DMS 273 treated with DMSO at 0.1 percent for 48 hours (cell line): Measurements from ENCODE around the gene CAPN5.
"Not testable (repeated sequence)": the region's sequence is repeated elsewhere in the genome, so short reads cannot be mapped to it uniquely, and the experiment has no call there.

Source experiments
- DNase-seq: peaks from one replicate; lab custom pipeline; 2025; lab: John Stamatoyannopoulos, UW

CAPN5 gene

DNA sequence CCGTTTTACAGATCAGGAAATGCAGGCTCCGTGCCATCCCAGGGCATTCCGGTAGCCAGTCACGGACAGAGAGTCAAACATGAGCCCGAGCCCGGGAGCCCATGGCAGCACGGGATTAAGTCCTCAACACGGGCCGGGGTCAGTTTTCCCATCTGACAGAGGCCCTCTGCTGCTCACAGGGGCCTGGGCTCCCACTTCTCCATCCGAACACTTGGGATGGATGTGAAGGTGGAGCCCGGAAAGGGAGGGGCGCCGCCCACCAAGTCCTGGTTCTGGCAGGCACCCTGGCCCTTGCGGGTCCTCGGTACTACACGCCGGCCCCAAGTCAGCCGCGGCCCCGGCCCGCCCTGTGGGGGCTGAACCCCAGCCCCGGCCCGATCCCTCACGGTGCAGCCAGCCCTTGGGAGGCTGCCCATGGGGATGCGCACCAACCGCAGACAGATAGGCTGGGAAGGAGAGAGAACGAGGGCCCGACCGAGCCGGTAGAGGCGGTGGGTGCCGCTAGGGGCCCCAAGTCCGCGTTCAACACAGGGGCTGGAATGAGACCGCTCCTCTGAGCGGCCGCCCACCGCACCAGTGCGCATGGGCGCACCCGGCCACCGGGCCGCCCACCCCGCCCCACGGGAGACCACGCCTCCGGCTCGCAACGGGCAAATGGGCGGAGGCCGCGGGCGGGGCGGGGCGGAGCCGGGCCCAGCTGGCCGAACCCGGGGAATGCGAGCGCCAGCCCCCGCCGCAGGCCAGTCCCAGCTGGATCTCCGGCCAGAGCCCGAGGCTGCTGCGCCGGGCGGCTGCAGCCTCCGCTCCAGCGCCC, at the start of gene CAPN5:
CAPN5 (plus strand) TSS at position 743 of the 814 bp plus-strand sequence. CDS start 17,916 bp downstream, outside the sequence.
- DNase-seq, result peak; percentile 31

DNA sequence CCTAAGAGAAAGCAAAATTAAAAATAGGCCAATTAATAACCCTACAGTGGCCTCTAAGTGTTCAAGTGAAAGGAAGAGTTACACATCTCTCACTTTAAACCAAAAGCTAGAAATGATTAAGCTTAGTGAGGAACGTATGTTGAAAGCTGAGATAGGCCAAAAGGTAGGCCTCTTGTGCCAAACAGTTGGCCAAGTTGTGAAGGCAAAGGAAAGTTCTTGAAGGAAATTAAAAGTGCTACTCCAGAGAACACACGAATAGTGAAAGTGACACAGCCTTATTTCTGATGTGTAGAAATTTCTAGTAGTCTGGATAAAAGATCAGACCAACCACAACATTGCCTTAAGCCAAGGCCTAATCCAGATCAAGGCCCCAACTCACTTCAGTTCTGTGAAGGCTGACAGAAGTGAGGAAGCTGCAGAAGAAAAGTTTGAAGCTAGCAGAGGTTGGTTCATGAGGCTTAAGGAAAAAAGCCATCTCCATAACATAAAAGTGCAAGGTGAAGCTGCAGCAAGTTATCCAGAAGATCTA, 48.3 kb upstream of the CAPN5 start:
- not testable (repeated sequence) for DNase-seq

DNA sequence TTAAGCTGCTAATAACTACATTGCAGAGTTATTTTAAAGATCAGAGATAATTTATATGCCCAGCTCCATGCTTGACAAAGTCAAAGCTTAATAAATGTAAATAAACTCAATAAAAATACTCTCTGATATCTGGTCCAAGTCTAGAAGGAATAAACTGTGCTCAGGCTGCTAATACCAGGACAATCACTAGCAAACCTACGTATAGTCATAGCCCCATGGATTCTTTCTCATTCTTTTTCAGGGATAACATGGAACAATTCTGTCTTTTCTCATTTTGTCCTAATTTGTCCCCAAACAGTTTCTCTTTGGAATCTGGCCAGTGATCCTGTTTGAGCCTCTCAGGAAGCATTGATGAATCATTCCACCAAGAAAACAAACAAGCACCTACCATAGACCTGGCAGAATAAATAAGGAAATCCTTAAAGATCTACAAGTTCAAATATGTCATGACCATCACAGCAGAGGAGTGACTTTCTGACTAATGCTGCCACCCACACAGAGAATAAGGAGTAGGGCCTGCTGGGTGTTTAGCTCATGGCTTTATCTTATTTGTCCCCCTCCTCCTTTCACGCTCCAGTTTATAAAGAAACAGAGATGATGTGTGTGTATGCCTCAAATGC, 46.7 kb upstream of the CAPN5 start:
- DNase-seq, result no peak

DNA sequence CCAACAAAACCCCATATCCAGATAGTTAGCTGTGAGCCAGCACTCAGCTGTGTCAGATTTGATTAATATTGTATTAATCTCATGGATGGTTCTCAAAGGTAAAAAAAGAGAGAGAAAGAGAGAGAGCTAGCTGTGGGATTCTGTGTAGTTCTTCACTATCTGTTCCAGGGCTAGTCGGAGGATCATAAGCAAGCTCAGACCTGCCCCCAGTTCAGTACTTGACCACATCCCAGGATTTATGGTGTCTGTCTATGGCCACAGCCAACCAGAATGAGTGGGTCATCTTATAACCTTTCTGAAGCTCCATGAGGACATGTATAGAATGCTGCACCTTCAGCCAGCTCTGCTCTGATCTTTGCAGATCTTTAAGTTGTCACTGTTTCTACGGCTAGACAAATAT, 46.0 kb upstream of the CAPN5 start:
- no peak for DNase-seq

DNA sequence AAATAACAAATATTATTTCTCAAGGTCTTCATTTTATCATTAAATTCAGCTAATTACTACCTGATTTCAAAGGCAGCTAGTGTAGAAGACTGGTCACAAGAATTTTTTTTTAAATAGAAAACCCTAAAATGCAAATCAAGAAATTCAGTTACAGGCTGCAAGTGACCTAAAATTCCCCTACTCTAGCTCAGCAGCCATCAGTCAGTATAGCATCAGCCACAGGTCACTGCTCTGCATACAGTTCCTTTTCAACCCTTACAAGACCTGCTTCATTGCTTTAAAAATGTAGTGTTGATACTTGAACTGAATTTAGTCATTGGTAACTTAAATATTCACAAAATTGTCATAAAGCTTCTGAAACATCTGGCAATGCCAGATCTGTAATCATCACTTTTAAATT, 42.0 kb upstream of the CAPN5 start:
- no peak for DNase-seq

DNA sequence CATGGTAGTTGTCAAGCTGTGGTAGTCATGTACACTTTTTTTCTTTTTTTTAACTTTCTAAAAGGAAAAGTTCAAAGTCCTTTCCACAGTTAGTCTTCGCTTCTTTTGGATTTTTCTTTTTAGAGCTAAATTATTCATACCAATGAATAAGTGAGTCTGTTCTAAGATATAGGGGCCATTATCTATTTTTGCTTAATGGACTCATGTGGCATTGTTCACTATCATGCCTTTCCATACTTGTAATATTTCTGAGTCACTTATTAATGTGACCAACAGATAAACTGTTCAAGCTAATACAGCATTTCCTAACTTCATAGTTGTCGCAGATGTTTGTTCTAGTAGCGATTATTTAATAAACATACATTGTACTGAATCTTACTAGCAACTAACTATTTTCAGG, 40.5 kb upstream of the CAPN5 start:
- no peak for DNase-seq

DNA sequence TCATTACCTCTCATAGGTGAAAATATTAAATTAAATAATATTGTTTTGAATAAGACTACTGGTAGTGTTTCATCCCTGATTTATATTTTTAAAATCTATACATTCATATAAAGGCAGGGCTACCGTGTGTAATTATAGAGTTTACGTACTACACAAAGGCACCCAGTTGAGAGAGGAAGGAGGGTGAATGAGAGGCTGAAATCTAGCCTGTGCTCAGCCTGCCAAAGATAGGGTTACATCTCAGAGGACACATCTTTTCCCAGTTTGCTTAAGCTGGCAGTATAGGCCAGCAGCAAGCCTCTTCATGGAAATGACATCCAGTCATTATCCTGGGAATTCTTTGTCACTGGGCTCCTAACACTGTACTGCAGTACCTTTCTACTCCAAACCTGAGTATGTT, 40.0 kb upstream of the CAPN5 start:
- peak; percentile 37 for DNase-seq

DNA sequence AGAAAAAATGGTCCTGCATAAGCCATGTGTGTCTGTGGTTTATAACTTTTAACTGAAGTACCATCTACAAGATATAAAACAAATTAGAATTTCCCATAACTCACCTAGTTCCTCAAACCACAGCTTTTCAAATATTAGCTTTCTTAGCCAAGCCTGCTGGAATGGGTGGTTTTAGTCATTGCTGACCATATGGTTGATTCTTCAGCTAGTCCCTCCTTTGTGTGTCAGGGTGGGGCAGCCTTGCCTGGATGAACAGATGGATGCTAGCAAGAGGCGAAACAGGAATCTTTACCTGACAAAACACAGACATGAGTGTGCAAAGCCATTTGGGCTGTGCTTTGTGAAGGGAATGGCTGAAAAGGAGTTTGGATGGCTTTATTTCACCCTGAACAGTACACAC, 39.5 kb upstream of the CAPN5 start:
- DNase-seq, result peak; percentile 62

DNA sequence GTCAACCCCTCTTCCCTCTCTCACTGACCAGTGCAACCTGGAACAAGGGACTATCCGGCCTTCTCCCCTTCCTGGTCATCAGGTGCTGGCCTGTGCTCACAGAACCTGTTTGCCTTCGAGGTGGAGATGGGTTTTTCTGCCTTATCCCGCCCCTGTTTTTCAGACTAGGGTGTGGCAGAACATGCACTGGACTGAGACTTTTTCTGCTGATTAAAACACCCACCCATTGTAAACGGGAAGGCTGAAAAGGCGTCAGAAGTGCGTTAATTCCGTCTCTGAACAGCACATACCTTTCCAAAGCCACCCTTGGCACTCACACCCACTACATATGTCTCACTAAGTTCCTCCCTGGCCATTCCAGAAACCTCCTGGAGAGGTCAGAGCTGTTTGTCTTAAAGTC, 36.9 kb upstream of the CAPN5 start:
- no peak for DNase-seq

DNA sequence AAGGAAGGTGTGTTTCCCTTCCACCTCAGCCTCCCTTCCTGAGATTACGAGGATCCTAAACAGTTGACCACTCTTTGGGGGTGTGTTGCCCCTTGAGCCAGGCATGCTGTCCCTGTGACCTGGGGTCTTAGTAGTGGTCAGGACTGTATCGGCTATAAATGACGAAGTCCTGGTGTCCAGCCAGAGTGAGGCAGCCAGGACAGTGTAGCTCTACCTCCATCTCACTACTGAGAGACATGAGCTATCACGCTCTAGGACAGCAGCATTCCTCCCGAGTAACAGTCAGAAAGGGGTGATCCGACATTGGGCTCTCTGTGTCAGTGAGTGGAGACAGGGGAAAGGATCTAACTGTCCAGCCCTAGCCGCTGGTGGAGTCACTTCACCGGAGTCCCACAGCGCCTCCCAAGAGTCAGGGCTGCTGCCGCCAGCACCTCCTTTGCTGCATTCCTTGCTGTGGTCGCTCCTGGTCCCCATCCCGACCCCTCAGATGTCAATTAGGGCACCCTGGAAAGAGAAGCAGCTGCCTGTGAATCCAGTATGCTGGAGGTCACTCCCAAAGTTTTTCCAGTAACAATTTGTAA, 35.8 kb upstream of the CAPN5 start:
- no peak for DNase-seq

DNA sequence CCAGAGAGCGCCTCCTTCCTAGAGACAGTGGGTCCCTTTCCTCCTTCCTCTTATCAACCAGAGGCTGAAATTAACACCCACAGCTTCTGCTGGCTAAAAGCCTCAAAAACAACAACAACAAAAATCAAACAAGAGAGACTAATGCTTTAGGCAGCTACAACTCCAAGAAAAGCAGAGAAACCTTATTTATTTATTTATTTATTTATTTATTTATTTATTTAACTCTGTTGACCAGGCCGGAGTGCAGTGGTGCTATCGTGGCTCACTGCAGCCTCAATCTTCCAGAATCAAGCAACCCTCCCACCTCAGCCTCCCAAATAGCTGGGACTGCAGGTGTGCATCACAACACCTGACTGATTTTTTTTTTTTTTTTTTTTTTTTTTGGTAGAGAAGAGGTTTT, 35.2 kb upstream of the CAPN5 start:
- DNase-seq, result no peak

DNA sequence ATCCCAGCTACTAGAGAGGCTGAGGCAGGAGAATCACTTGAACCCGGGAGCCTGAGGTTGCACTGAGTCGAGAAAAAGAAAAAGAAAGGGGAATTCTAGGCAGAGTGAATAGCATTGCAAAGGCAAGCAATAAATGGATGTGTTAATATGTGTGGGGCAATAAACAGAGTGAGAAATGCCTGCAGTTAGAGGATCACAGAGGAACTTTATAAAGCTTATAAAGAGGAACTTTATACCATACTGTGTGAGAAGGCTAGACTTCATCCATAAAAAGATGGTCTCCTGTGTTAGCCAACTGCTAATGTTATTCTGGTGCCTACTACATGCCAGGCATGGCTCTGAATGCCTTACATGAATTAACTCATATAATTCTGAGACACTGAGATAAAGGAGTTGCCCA, 31.7 kb upstream of the CAPN5 start:
- no peak for DNase-seq

DNA sequence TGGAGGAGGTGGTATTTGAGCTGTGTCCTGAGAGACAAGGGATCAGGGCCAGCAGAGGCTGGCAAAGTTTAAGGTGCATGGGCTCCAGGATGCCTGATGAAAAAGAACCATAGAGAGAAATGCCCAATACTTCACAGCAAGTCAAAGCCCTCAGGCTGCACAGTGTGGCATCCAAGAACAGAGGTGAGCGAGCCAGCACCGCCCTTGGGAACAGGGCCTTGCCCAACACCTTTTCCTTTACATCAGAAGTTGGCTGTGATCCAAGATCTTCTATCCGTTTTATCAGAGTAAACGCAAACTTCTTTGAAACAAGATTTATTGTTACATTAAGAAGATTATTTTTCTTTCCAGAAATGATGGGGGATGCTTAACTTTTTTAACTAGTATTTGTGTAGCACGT, 31.2 kb upstream of the CAPN5 start:
- DNase-seq, result no peak

DNA sequence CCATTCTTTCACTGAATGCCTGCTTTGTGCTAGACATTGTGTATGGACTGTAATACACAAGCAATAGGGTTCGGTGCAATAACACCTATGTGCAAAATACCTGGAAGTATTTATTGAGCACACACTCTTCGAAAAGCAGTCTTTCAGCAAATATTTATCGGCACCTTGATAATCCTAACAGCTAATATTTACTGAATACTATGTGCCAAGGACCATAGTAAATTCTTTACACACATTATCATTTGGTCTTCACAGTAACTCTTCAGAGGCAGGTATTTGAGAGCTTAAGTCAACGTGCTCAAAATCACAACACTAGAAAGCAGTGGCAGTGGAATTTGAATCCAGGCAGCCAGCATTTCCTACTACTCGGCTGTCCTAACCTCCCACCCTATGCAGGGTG, 30.4 kb upstream of the CAPN5 start:
- DNase-seq, result no peak

DNA sequence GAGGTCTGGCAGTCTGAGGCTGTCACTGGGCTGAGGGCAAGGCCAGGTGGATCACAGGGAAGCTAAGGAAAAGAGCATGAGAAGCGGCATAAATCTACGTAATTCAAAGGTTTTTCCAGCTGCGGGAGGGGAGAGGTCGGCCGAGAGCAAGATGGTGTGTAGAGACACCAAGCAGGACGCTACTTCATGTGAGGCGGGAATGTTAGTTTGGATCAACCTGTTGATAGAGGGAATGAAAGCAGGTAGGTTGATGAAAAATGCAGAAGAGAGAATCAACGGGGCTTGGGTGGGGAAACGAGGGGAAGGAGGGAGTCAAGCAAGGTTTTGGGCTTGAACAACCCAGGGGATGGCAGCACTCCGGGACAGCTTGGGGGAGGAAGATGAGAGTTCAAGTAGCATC, 29.7 kb upstream of the CAPN5 start:
- no peak for DNase-seq

DNA sequence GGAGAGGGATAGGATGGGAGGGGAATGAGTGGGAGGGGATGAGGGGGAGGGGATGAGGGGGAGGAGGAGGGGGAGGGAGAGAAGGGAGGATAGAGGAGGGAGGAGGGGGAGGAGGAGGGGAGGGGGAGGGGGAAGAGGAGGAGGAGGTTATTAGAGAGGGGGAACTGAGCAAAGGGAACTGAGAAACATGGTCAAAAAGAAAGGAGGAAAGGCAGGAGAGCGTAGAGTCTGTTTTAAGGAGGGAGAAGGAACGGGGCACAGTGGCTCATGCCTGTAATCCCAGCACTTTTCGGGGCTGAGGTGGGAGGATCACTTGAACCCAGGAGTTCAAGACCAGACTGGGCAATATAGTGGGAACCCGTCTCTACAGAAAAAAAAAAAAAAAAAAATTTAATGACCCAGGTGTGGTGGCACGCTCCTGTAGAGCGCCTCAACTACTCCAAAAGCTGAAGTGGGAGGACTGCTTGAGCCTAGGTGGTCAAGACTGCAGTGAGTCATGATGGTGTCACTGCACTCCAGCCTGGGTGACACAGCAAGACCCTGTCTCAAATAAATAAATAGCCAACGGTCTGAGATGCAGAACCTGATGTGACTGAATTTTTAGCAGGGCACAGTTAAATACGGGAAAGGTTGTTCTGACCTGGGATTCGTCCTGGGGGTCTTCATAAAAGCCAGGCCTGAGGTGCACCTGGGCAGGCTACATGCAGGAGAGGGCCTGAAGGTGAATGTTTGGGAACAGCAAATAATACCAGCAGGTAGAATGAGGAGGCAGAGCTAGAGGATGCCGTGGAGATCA, 28.5 kb upstream of the CAPN5 start:
- DNase-seq, result no peak

DNA sequence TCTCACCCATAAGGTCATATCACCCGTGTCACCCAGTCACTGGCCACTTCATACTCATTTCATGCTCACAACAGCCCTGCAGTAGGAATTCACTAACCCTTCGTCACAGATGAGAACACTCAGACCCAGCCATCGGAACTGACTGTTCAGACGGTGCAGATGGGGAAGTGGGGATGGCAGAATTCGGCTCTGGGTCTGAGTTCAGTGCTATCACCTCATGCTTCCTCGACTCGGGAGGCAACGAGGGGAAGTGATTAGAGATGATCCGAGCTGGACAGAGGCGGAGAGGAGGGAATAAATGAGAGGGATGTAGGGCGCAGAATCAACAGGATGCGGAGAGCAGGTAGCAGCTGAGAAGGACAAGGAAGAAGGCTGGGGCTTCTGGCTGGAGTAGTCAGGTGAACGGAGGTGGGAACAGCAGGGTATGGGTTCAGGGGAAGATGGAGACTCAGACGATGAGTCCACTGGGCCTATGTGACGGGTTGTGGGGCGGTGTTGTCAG, 27.9 kb upstream of the CAPN5 start:
- DNase-seq, result no peak

DNA sequence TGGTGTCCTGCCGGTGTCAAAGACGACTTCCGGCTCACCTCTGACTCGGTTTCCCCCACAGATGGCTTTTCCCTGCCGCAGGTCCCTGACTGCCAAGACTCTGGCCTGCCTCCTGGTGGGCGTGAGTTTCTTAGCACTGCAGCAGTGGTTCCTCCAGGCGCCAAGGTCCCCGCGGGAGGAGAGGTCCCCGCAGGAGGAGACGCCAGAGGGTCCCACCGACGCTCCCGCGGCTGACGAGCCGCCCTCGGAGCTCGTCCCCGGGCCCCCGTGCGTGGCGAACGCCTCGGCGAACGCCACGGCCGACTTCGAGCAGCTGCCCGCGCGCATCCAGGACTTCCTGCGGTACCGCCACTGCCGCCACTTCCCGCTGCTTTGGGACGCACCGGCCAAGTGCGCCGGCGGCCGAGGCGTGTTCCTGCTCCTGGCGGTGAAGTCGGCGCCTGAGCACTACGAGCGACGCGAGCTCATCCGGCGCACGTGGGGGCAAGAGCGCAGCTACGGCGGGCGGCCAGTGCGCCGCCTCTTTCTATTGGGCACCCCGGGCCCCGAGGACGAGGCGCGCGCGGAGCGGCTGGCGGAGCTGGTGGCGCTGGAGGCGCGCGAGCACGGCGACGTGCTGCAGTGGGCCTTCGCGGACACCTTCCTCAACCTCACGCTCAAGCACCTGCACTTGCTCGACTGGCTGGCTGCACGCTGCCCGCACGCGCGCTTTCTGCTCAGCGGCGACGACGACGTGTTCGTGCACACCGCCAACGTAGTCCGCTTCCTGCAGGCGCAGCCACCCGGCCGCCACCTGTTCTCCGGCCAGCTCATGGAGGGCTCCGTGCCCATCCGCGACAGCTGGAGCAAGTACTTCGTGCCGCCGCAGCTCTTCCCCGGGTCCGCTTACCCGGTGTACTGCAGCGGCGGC, 27.0 kb upstream of the CAPN5 start:
- DNase-seq, result no peak

DNA sequence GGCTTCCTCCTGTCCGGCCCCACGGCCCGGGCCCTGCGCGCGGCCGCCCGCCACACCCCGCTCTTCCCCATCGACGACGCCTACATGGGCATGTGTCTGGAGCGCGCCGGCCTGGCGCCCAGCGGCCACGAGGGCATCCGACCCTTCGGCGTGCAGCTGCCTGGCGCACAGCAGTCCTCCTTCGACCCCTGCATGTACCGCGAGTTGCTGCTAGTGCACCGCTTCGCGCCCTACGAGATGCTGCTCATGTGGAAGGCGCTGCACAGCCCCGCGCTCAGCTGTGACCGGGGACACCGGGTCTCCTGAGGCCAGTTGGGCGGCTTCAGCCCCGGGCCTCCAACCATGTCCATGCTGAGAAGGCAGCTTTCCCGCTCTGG, 26.4 kb upstream of the CAPN5 start:
- no peak for DNase-seq

DNA sequence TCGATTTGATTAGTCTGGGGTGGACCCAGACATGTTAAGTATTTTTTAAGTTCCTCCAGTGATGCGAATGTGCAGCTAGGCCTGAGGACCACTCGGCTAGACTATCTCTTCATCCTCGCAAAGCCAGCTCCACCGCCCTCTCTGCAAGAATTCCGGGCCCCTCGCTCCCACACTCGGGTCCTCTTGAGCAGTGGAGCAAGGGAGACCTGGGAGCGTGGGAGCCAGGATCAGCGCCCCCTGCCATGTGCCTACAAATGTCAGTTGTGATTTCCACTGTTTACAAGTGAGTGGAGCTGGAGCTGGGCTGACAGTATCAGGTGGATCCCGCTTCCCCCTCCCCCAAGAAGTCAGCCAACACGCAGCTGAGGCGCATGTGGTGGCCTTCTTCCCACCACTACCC, 25.9 kb upstream of the CAPN5 start:
- no peak for DNase-seq

DNA sequence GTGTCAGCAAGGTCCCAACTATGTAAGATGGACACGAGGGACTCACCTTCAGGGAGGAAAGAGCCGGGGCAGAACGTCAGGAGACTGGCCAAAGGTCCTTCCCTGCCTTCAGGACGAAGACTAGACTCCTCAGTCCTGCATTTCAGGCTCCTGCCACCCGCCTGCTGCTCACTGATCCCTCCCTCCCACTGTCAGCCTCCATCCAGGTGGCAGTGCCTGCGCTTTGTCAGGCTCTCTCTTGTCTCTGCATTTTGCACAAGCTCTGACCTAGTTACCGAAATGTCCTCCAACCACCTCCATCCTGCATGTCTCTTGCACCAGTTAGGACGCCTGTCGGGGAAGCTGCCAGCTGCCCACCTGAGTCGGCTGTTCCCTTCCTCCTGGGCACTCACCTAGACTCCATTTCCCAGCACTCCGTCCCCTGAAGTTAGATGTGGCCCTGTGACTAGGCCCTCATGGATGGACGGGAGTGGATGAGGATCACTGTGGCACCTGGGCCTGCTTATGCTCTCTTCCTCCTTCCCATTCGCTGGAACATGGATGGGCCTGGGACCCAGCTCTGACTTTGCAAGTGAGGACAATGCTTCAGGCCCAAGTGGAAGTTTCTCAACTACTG, 24.6 kb upstream of the CAPN5 start:
- no peak for DNase-seq
